Tibial nerve (tissue), 4 donors: ENCODE measurements around the gene NABP2. TPM values are rescaled to one million over a fixed set of nuclear protein-coding genes. Genes with fewer than 3 reads are reported as not detected.
"Not testable (repeated sequence)": the region's sequence is repeated elsewhere in the genome, so short reads cannot be mapped to it uniquely, and the experiment has no call there.

ENCODE experiments used
- DNase-seq, 2 donors: peaks; one replicate each; pipeline ENCODE4 v3.0.0-alpha.2; 2019; ENCODE audit warnings: low spot score in 2 of 2
- H3K27ac ChIP-seq, 4 donors: fragments of 200-600 bp; sonication (generic) in 3 of 4; one replicate each; pipeline ENCODE4 v1.5.1; 2017 to 2019; ENCODE audit warnings: mild to moderate bottlenecking in 1 of 4
- H3K27me3 ChIP-seq, 2 donors: fragments of 200-600 bp; sonication (generic) in 1 of 2; one replicate each; pipeline versions ENCODE4 v1.5.1 to v1.6.0; 2017 to 2019
- H3K36me3 ChIP-seq, 3 donors: fragments of 200-600 bp; sonication (generic); one replicate each; pipeline ENCODE4 v1.5.1; 2018 to 2019
- H3K4me1 ChIP-seq, 4 donors: fragments of 200-600 bp; sonication (generic) in 3 of 4; one replicate each; pipeline ENCODE4 v1.5.1; 2017 to 2019
- H3K4me3 ChIP-seq, 4 donors: fragments of 200-600 bp; sonication (generic) in 3 of 4; one replicate each; pipeline ENCODE4 v1.5.1; 2017 to 2019; ENCODE audit warnings: mild to moderate bottlenecking in 1 of 4, moderate library complexity in 1 of 4
- H3K9me3 ChIP-seq, 4 donors: fragments of 200-600 bp; sonication (generic) in 3 of 4; one replicate each; pipeline ENCODE4 v1.5.1; 2017 to 2019
- CTCF ChIP-seq, 5 experiments: fragments of 200-600 bp in 3 of 5; fragments of 450-650 bp in 2 of 5; sonication (generic) in 3 of 5; IDR thresholded peaks; one replicate each; pipeline ENCODE4 v1.5.1; 2016 to 2019; ENCODE audit warnings: antibody characterized with exemption in 5 of 5, mild to moderate bottlenecking in 3 of 5, moderate library complexity in 2 of 5
- EP300 ChIP-seq, 2 donors: sonication (generic); formaldehyde crosslinking; IDR thresholded peaks; one replicate each; pipeline ENCODE4 v1.6.1; 2017; ENCODE audit warnings: antibody characterized with exemption in 2 of 2, mild to moderate bottlenecking in 1 of 2
- POLR2A ChIP-seq, 2 donors: fragments of 450-650 bp; IDR thresholded peaks; one replicate each; pipeline ENCODE4 v1.6.1; 2017; ENCODE audit warnings: antibody characterized with exemption in 2 of 2, mild to moderate bottlenecking in 2 of 2, moderate library complexity in 2 of 2
- WGBS, 2 donors: methylation state at CpG; one replicate each; pipeline ENCODE4 v1.1.5; 2018; 5-methylcytosine and 5-hydroxymethylcytosine counted together
- total RNA-seq, 4 donors: library from RNA; depleted of rRNA; stranded (reverse); fragments of >200 nt; gene quantifications; one replicate each; pipeline ENCODE4 v1.1.0, GENCODE V29; 2016

The NABP2 gene
- total RNA-seq, 4 donors from 2014 or later = 15.1 to 41.7 (median 24.6) TPM

GRCh38 chr12:56271031-56271430, 46.9 kb downstream of the NABP2 start:
- Histone ChIP-seq H3K36me3 (peaks cover 0 to 71% (median 25%) of the 10 kb centered on the region in 3 donors), H3K4me3 (no peak overlapping the region), H3K4me1 (peaks cover 0 to 18% (median 5%) of the 10 kb centered on the region in 4 donors), H3K9me3 (no peaks in the 10 kb centered on the region), H3K27me3 (no peaks in the 10 kb centered on the region), H3K27ac (no peak overlapping the region)
- DNase-seq = no peak
- WGBS, 2 donors = 6 to 8% methylated on average over 1 of the region's 1 CpG
- TF ChIP-seq CTCF (IDR thresholded peaks at IDR 0.05) (peak in 1 of 5 experiments; percentile 21), POLR2A (IDR thresholded peaks at IDR 0.05) (no peak)

GRCh38 chr12:56272468-56272867, 48.3 kb downstream of the NABP2 start:
- not testable (repeated sequence) for DNase-seq, H3K4me1 ChIP-seq, H3K4me3 ChIP-seq, H3K27me3 ChIP-seq, H3K9me3 ChIP-seq, H3K27ac ChIP-seq
- H3K36me3 ChIP-seq = peaks cover 0 to 84% (median 29%) of the 10 kb centered on the region in 3 donors
- WGBS, 2 donors = 63 to 88% methylated on average over 2 of the region's 2 CpGs

GRCh38 chr12:56274299-56274698, 50.2 kb downstream of the NABP2 start:
- WGBS, 2 donors = 94 to 100% methylated on average over 2 of the region's 2 CpGs

GRCh38 chr12:56278905-56279304, 54.8 kb downstream of the NABP2 start:
- no peak overlapping the region for H3K4me3 ChIP-seq
- no peak overlapping the region for H3K27ac ChIP-seq
- TF ChIP-seq EP300 (IDR thresholded peaks at IDR 0.05) (no peak), CTCF (IDR thresholded peaks at IDR 0.05) (no peak), POLR2A (IDR thresholded peaks at IDR 0.05) (no peak)
- 94 to 95% methylated on average over 3 of the region's 3 CpGs for WGBS, 2 donors
- no peaks in the 10 kb centered on the region for H3K9me3 ChIP-seq
- H3K4me1 ChIP-seq = no peaks in the 10 kb centered on the region
- peaks cover 0 to 99% (median 30%) of the 10 kb centered on the region in 3 donors for H3K36me3 ChIP-seq
- no peak for DNase-seq
- no peaks in the 10 kb centered on the region for H3K27me3 ChIP-seq

More at GRCh38 chr12:56274299-56274698, 50.2 kb downstream of the NABP2 start:
- no peak for TF ChIP-seq CTCF (IDR thresholded peaks at IDR 0.05)
- no peak for TF ChIP-seq EP300 (IDR thresholded peaks at IDR 0.05)
- TF ChIP-seq POLR2A (IDR thresholded peaks at IDR 0.05) = no peak
- Histone ChIP-seq H3K4me1 (no peaks in the 10 kb centered on the region), H3K9me3 (no peaks in the 10 kb centered on the region), H3K36me3 (peaks cover 0 to 99% (median 31%) of the 10 kb centered on the region in 3 donors), H3K27ac (no peak overlapping the region), H3K27me3 (no peaks in the 10 kb centered on the region), H3K4me3 (no peak overlapping the region)
- DNase-seq = no peak

Other genes with a start within 250 kb of the NABP2 start
- gene SUOX, start 227.1 kb upstream of the NABP2 start, total RNA-seq = 10 to 100 TPM; 20.4 to 39.1 (median 28.1) TPM
- 1 to 10 TPM; 3.8 to 9.6 (median 6.4) TPM for gene IKZF4, start 203.3 kb upstream of the NABP2 start, total RNA-seq
- 1,000 to 10,000 TPM in 2 of 4 donors, 100 to 1,000 TPM in 2; 308 to 1,324 (median 859) TPM for gene RPS26, start 182.4 kb upstream of the NABP2 start, total RNA-seq
- gene ERBB3, start 144.2 kb upstream of the NABP2 start, total RNA-seq = 100 to 1,000 TPM in 2 of 4 donors, 10 to 100 TPM in 2; 90.6 to 165 (median 99.8) TPM
- 100 to 1,000 TPM in 1 of 4 donors, 10 to 100 TPM in 3; 79.6 to 104 (median 93.5) TPM for gene PA2G4, start 119.8 kb upstream of the NABP2 start, total RNA-seq
- gene RPL41, start 107.7 kb upstream of the NABP2 start, total RNA-seq = 1,000 to 10,000 TPM; 2,638 to 4,802 (median 2,805) TPM
- gene ZC3H10, start 106.1 kb upstream of the NABP2 start, total RNA-seq = 1 to 10 TPM; 2.9 to 5.1 (median 4.8) TPM
- 100 to 1,000 TPM in 3 of 4 donors, 10 to 100 TPM in 1; 91.2 to 235 (median 210) TPM for gene ESYT1, start 96.1 kb upstream of the NABP2 start, total RNA-seq
- gene MYL6B, start 71.8 kb upstream of the NABP2 start, total RNA-seq = 10 to 100 TPM; 43.5 to 80.4 (median 59.1) TPM
- 1,000 to 10,000 TPM; 1,194 to 1,879 (median 1,515) TPM for gene MYL6, start 66.0 kb upstream of the NABP2 start, total RNA-seq
- gene SMARCC2, start 34.9 kb upstream of the NABP2 start, total RNA-seq = 100 to 1,000 TPM; 104 to 139 (median 117) TPM
- 10 to 100 TPM; 50.0 to 81.6 (median 62.0) TPM for gene RNF41, start 2.4 kb upstream of the NABP2 start, total RNA-seq
- gene SLC39A5, start 5.7 kb downstream of the NABP2 start, total RNA-seq = 1 to 10 TPM in 1 of 4 donors, not detected in 3; 1.5 TPM
- gene ANKRD52, start 34.0 kb downstream of the NABP2 start, total RNA-seq = 10 to 100 TPM; 14.6 to 42.4 (median 23.9) TPM
- gene COQ10A, start 42.6 kb downstream of the NABP2 start, total RNA-seq = 10 to 100 TPM; 14.0 to 26.1 (median 22.8) TPM
- gene CS, start 76.0 kb downstream of the NABP2 start, total RNA-seq = 100 to 1,000 TPM in 1 of 4 donors, 10 to 100 TPM in 3; 63.7 to 112 (median 84.2) TPM
- 100 to 1,000 TPM in 2 of 4 donors, 10 to 100 TPM in 2; 94.9 to 141 (median 109) TPM for gene CNPY2, start 91.6 kb downstream of the NABP2 start, total RNA-seq
- 10 to 100 TPM; 50.1 to 69.8 (median 63.5) TPM for gene PAN2, start 109.7 kb downstream of the NABP2 start, total RNA-seq
- gene IL23A, start 114.5 kb downstream of the NABP2 start, total RNA-seq = not detected
- gene STAT2, start 135.8 kb downstream of the NABP2 start, total RNA-seq = 100 to 1,000 TPM; 163 to 296 (median 239) TPM
- gene APOF, start 138.5 kb downstream of the NABP2 start, total RNA-seq = not detected
- gene TIMELESS, start 225.1 kb downstream of the NABP2 start, total RNA-seq = 1 to 10 TPM; 3.6 to 5.1 (median 4.2) TPM
- not detected for gene MIP, start 230.3 kb downstream of the NABP2 start, total RNA-seq
- 1 to 10 TPM; 2.4 to 3.1 (median 2.8) TPM for gene SPRYD4, start 244.2 kb downstream of the NABP2 start, total RNA-seq